ENCODE measurements around the gene LMF1. TPM values are rescaled to one million over a fixed set of nuclear protein-coding genes. Genes with fewer than 3 reads are reported as not detected.
"Not testable (repeated sequence)": the region's sequence is repeated elsewhere in the genome, so short reads cannot be mapped to it uniquely, and the experiment has no call there.

LMF1 gene
- total and polyA plus RNA-seq, 2 of the 13 experiments (the other 11 are each of a cell fraction or from before 2014, with no cell fraction given): 6.8 to 8.5 TPM

GRCh38 chr16:959232-960040 is 11.3 kb downstream of the LMF1 start:
- Histone ChIP-seq H3K4me3 (replicated peaks in 1 of 3; ENCODE audit: insufficient read depth in 1 of 3, low read depth in 2 of 3, low read length in 3 of 3) (no peak overlapping the region), H4K20me1 (ENCODE audit: insufficient read depth, low read length) (no peaks in the 10 kb centered on the region), H3K27ac (ENCODE audit: extremely low read length, insufficient read depth, low read length) (no peak overlapping the region), H2AFZ (ENCODE audit: low read length) (no peak overlapping the region), H3K9me3 (ENCODE audit: low read length) (no peaks in the 10 kb centered on the region), H3K79me2 (ENCODE audit: insufficient read depth, low read length) (no peaks in the 10 kb centered on the region), H3K4me2 (ENCODE audit: low read depth, low read length) (no peak overlapping the region), H3K36me3 (replicated peaks in 1 of 2; ENCODE audit: control insufficient read depth in 1 of 2, insufficient read depth in 2 of 2, low read length in 2 of 2) (no peaks in the 10 kb centered on the region), H3K9ac (ENCODE audit: insufficient read depth, low read depth, low read length) (no peak overlapping the region), H3K4me1 (ENCODE audit: insufficient read depth, low read length) (no peaks in the 10 kb centered on the region), H3K27me3 (ENCODE audit: control insufficient read depth in 1 of 2, insufficient read depth in 2 of 2, low read length in 2 of 2) (no peaks in the 10 kb centered on the region)
- DNase-seq (ENCODE audit: low spot score) (no peak), FAIRE-seq (no peak), ATAC-seq (no peak)
- CTCF ChIA-PET (ENCODE audit: low intra/inter-chr PET ratio, low total read pairs): no interaction called here
- in situ Hi-C loops (cut with HindIII; ENCODE audit: extremely low pct_ligation_motif_present, low pct_unique_long_range_greater_than_20kb) (no loop called here), intact Hi-C loops (cut with micrococcal nuclease; ENCODE audit: unreplicated experiment) (no loop called here)
- POLR2A ChIA-PET: no interaction called here
- no TSS peak for BruUV-seq (replicated peaks)
- TF ChIP-seq MIER3 (CRISPR knock-in tag; IDR thresholded peaks at IDR 0.05; ENCODE audit: borderline replicate concordance) (no peak), KAT2B (IDR thresholded peaks at IDR 0.05; ENCODE audit: borderline replicate concordance, low read depth, low read length) (no peak), WIZ (CRISPR knock-in tag; IDR thresholded peaks at IDR 0.05) (no peak), SRSF1 (optimal IDR thresholded peaks at IDR 0.05; ENCODE audit: low read depth, low read length) (no peak)
- TF ChIP-seq, protein P1, sequence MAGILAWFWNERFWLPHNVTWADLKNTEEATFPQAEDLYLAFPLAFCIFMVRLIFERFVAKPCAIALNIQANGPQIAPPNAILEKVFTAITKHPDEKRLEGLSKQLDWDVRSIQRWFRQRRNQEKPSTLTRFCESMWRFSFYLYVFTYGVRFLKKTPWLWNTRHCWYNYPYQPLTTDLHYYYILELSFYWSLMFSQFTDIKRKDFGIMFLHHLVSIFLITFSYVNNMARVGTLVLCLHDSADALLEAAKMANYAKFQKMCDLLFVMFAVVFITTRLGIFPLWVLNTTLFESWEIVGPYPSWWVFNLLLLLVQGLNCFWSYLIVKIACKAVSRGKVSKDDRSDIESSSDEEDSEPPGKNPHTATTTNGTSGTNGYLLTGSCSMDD (CRISPR knock-in tag; IDR thresholded peaks at IDR 0.05): no peak
- TF ChIP-seq, protein P2, sequence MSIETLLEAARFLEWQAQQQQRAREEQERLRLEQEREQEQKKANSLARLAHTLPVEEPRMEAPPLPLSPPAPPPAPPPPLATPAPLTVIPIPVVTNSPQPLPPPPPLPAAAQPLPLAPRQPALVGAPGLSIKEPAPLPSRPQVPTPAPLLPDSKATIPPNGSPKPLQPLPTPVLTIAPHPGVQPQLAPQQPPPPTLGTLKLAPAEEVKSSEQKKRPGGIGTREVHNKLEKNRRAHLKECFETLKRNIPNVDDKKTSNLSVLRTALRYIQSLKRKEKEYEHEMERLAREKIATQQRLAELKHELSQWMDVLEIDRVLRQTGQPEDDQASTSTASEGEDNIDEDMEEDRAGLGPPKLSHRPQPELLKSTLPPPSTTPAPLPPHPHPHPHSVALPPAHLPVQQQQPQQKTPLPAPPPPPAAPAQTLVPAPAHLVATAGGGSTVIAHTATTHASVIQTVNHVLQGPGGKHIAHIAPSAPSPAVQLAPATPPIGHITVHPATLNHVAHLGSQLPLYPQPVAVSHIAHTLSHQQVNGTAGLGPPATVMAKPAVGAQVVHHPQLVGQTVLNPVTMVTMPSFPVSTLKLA (IDR thresholded peaks at IDR 0.05): no peak
- WGBS (ENCODE audit: low lambda C conversion rate): 75% methylated on average over 24 of the region's 24 CpGs

DNA sequence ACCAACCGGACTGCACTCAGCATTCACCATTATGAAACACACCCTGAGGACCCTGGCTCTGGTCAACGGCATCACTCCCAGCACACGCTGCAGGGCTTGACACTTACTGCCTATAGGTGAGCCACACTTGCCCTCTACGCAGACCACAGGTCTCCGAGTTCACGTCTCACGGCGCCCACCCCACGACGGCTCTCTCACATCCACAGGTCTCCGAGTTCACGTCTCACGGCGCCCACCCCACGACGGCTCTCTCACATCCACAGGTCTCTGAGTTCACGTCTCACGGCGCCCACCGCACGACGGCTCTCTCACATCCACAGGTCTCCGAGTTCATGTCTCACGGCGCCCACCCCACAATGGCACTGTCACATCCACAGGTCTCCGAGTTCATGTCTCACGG is 15.0 kb downstream of the LMF1 start:
- BruUV-seq (replicated peaks); H3K79me2 ChIP-seq (ENCODE audit: insufficient read depth, low read length); ATAC-seq; H3K36me3 ChIP-seq (replicated peaks in 1 of 2; ENCODE audit: control insufficient read depth in 1 of 2, insufficient read depth in 2 of 2, low read length in 2 of 2); intact Hi-C loops (cut with micrococcal nuclease; ENCODE audit: unreplicated experiment); POLR2A ChIA-PET; H4K20me1 ChIP-seq (ENCODE audit: insufficient read depth, low read length); DNase-seq (ENCODE audit: low spot score); H3K27ac ChIP-seq (ENCODE audit: extremely low read length, insufficient read depth, low read length); FAIRE-seq; H3K9ac ChIP-seq (ENCODE audit: insufficient read depth, low read depth, low read length); H3K4me1 ChIP-seq (ENCODE audit: insufficient read depth, low read length); in situ Hi-C loops (cut with HindIII; ENCODE audit: extremely low pct_ligation_motif_present, low pct_unique_long_range_greater_than_20kb); H3K27me3 ChIP-seq (ENCODE audit: control insufficient read depth in 1 of 2, insufficient read depth in 2 of 2, low read length in 2 of 2); H2AFZ ChIP-seq (ENCODE audit: low read length); H3K4me3 ChIP-seq (replicated peaks in 1 of 3; ENCODE audit: insufficient read depth in 1 of 3, low read depth in 2 of 3, low read length in 3 of 3); H3K4me2 ChIP-seq (ENCODE audit: low read depth, low read length); CTCF ChIA-PET (ENCODE audit: low intra/inter-chr PET ratio, low total read pairs); H3K9me3 ChIP-seq (ENCODE audit: low read length): not testable (repeated sequence)
- 92% methylated on average over 27 of the region's 27 CpGs for WGBS (ENCODE audit: low lambda C conversion rate)

DNA sequence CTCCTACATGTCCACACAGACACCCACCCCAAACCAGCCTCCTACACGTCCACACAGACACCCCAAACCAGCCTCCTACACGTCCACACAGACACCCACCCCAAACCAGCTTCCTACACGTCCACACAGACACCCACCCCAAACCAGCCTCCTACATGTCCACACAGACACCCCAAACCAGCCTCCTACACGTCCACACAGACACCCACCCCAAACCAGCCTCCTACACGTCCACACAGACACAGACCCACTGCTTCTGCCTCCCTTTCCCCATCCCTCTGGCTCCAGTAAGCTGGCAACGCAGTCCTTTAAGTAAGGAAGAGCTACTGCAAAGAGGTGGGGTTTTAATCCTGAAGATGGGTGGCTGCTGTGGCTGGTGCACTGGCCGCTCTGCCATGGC is 17.0 kb downstream of the LMF1 start:
- 90% methylated on average over 4 of the region's 7 CpGs for WGBS (ENCODE audit: low lambda C conversion rate)
- H4K20me1 ChIP-seq (ENCODE audit: insufficient read depth, low read length); FAIRE-seq; in situ Hi-C loops (cut with HindIII; ENCODE audit: extremely low pct_ligation_motif_present, low pct_unique_long_range_greater_than_20kb); DNase-seq (ENCODE audit: low spot score); POLR2A ChIA-PET; H3K9me3 ChIP-seq (ENCODE audit: low read length); intact Hi-C loops (cut with micrococcal nuclease; ENCODE audit: unreplicated experiment); H3K36me3 ChIP-seq (replicated peaks in 1 of 2; ENCODE audit: control insufficient read depth in 1 of 2, insufficient read depth in 2 of 2, low read length in 2 of 2); H2AFZ ChIP-seq (ENCODE audit: low read length); H3K4me3 ChIP-seq (replicated peaks in 1 of 3; ENCODE audit: insufficient read depth in 1 of 3, low read depth in 2 of 3, low read length in 3 of 3); H3K27me3 ChIP-seq (ENCODE audit: control insufficient read depth in 1 of 2, insufficient read depth in 2 of 2, low read length in 2 of 2); ATAC-seq; H3K4me1 ChIP-seq (ENCODE audit: insufficient read depth, low read length); H3K4me2 ChIP-seq (ENCODE audit: low read depth, low read length); BruUV-seq (replicated peaks); H3K9ac ChIP-seq (ENCODE audit: insufficient read depth, low read depth, low read length); H3K27ac ChIP-seq (ENCODE audit: extremely low read length, insufficient read depth, low read length); H3K79me2 ChIP-seq (ENCODE audit: insufficient read depth, low read length); CTCF ChIA-PET (ENCODE audit: low intra/inter-chr PET ratio, low total read pairs): not testable (repeated sequence)

All from HepG2 (cell line).